Coronary artery (tissue), 2 donors: Measurements from ENCODE around the gene LHX6.

Source experiments
- DNase-seq: peaks from one replicate; pipeline ENCODE4 v3.0.0-alpha.2; 2017; ENCODE audit warnings: low spot score
- H3K27ac ChIP-seq, 2 donors: fragments of 200-600 bp; sonication (generic); one replicate each; pipeline ENCODE4 v1.5.1; 2016 to 2019
- H3K4me3 ChIP-seq: fragments of 200-600 bp; sonication (generic); 2 replicates; pipeline ENCODE4 v1.5.1; 2016; ENCODE audit warnings: mild to moderate bottlenecking, moderate library complexity
- CTCF ChIP-seq: fragments of 200-600 bp; sonication (generic); IDR thresholded peaks from one replicate; pipeline ENCODE4 v1.5.1; 2019; ENCODE audit warnings: antibody characterized with exemption

The LHX6 gene

GRCh38 chr9:122264360-122265148 is 35.8 kb upstream of the LHX6 start, which contains the start of the genes MRRF and RBM18:
Gene MRRF (plus strand): TSS chr9:122264882. CDS start chr9:122270892, 6,010 bp downstream.
Gene RBM18 (minus strand): TSS chr9:122264840. CDS start chr9:122261492, 3,348 bp downstream.
- H3K4me3 ChIP-seq: peak within 1 kb of the TSS; percentile 88
- peak within 1 kb of the TSS; percentile 82 to 96 for H3K27ac ChIP-seq
- no peak for TF ChIP-seq CTCF
- peak; percentile 93 for DNase-seq

GRCh38 chr9:122263699-122264349 is 35.1 kb upstream of the LHX6 start:
- H3K4me3 ChIP-seq: peak overlapping the region; percentile 88
- no peak for DNase-seq
- TF ChIP-seq CTCF: no peak
- peak overlapping the region; percentile 82 to 96 for H3K27ac ChIP-seq

GRCh38 chr9:122262073-122262472 is 33.3 kb upstream of the LHX6 start:
- H3K27ac ChIP-seq: peak overlapping the region; percentile 10 to 54
- no peak for DNase-seq
- no peak overlapping the region for H3K4me3 ChIP-seq
- no peak for TF ChIP-seq CTCF

GRCh38 chr9:122261469-122261881 is 32.7 kb upstream of the LHX6 start:
- DNase-seq: peak; percentile 82
- Histone ChIP-seq H3K27ac (peak overlapping the region; percentile 10 to 54), H3K4me3 (no peak overlapping the region)
- no peak for TF ChIP-seq CTCF

GRCh38 chr9:122258886-122259415 is 30.2 kb upstream of the LHX6 start:
- DNase-seq: no peak
- no peak overlapping the region for H3K27ac ChIP-seq
- no peak overlapping the region for H3K4me3 ChIP-seq
- no peak for TF ChIP-seq CTCF

GRCh38 chr9:122256206-122256605 is 27.4 kb upstream of the LHX6 start:
- no peak for DNase-seq
- Histone ChIP-seq H3K27ac (no peak overlapping the region), H3K4me3 (no peak overlapping the region)
- no peak for TF ChIP-seq CTCF
